GM12865 (cell line): Measurements from ENCODE around the gene PCSK9.

Source experiments
- DNase-seq: peaks from one replicate; pipeline ENCODE4 v3.0.0; 2010; ENCODE audit warnings: low read depth
- H3K4me3 ChIP-seq: 2 replicates; pipeline ENCODE4 v1.5.1; 2011; ENCODE audit warnings: mild to moderate bottlenecking, low read depth, low read length, control low read depth
- CTCF ChIP-seq: IDR thresholded peaks from 2 replicates; pipeline ENCODE4 v1.5.1; 2011; ENCODE audit warnings: low read length, control low read depth, low read depth, inconsistent platforms; ENCODE audit not compliant: insufficient read depth; ENCODE audit errors: missing control alignments

The PCSK9 gene

GRCh38 chr1:55043011-55043410, 3.7 kb downstream of the PCSK9 start:
- no peak overlapping the region for H3K4me3 ChIP-seq
- no peak for DNase-seq
- TF ChIP-seq CTCF: no peak

DNA sequence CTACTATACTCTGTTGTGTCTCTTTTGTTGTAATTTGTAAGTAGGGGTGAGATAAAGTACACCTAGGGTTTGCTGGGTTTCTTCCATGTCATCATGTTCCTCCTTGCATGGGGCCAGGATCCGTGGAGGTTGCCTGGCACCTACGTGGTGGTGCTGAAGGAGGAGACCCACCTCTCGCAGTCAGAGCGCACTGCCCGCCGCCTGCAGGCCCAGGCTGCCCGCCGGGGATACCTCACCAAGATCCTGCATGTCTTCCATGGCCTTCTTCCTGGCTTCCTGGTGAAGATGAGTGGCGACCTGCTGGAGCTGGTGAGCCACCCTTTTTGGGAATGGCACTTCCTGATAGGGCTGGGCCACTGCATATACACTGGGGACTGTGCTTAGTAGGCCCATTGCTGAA, 4.4 kb downstream of the PCSK9 start:
- TF ChIP-seq CTCF: no peak
- no peak overlapping the region for H3K4me3 ChIP-seq
- no peak for DNase-seq

- DNase-seq: no peak
- TF ChIP-seq CTCF: no peak
- H3K4me3 ChIP-seq: no peak overlapping the region
Observed at GRCh38 chr1:55044617-55045397, 5.5 kb downstream of the PCSK9 start.

DNA sequence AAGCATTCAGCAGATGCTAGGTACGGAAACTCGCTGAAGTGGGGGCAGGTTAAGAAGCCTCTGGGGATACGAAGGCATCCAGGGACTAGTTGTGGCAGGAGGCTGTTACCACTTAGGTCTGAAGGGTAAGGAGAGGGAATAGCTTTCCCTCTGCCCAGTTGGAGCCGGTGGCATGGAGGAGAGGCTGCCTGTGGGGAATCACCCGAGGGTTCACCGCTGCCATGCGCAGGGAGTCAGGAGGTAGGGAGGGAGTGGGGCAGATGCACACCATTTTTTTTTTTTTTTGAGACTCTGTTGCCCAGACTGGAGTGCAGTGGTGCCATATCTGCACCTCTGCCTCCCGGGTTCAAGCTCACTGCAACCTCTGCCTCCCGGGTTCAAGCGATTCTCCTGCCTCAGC, 6.1 kb downstream of the PCSK9 start:
- TF ChIP-seq CTCF: no peak
- no peak for DNase-seq
- no peak overlapping the region for H3K4me3 ChIP-seq

DNA sequence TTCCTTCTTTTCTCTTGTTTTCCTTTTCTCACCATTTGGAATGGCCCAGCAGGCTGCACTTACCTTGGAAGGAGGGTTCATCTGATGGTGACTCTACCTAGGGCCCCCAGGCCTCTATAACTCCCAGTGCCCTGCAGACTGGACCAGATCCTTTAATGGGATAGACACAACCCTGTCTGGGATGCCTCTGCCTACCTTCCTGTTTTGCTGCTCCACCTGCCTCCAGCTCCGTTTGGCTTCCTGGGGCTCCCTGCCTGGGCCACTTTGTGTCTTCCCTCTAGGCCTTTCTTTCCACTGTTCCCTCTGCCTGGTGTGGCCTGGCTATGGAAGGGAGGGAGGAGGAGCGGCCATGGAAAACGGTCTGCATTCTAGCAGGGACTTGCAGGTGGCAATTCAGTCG, 7.5 kb downstream of the PCSK9 start:
- TF ChIP-seq CTCF: no peak
- H3K4me3 ChIP-seq: no peak overlapping the region
- DNase-seq: no peak

- no peak for TF ChIP-seq CTCF
- no peak for DNase-seq
- no peak overlapping the region for H3K4me3 ChIP-seq
Observed at GRCh38 chr1:55047611-55048010, 8.3 kb downstream of the PCSK9 start.
